ENCODE measurements around the gene TTLL4. TPM values are rescaled to one million over a fixed set of nuclear protein-coding genes. Genes with fewer than 3 reads are reported as not detected.

Gene TTLL4, protein sequence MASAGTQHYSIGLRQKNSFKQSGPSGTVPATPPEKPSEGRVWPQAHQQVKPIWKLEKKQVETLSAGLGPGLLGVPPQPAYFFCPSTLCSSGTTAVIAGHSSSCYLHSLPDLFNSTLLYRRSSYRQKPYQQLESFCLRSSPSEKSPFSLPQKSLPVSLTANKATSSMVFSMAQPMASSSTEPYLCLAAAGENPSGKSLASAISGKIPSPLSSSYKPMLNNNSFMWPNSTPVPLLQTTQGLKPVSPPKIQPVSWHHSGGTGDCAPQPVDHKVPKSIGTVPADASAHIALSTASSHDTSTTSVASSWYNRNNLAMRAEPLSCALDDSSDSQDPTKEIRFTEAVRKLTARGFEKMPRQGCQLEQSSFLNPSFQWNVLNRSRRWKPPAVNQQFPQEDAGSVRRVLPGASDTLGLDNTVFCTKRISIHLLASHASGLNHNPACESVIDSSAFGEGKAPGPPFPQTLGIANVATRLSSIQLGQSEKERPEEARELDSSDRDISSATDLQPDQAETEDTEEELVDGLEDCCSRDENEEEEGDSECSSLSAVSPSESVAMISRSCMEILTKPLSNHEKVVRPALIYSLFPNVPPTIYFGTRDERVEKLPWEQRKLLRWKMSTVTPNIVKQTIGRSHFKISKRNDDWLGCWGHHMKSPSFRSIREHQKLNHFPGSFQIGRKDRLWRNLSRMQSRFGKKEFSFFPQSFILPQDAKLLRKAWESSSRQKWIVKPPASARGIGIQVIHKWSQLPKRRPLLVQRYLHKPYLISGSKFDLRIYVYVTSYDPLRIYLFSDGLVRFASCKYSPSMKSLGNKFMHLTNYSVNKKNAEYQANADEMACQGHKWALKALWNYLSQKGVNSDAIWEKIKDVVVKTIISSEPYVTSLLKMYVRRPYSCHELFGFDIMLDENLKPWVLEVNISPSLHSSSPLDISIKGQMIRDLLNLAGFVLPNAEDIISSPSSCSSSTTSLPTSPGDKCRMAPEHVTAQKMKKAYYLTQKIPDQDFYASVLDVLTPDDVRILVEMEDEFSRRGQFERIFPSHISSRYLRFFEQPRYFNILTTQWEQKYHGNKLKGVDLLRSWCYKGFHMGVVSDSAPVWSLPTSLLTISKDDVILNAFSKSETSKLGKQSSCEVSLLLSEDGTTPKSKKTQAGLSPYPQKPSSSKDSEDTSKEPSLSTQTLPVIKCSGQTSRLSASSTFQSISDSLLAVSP
- 105 and 106 TPM in 2 replicates for total RNA-seq (2021; fragmentation: NEBNext Ultra II Directional; extraction: Animal tissue kit (Norgen Biotek cat#: 25700))
- 63.1 and 71.1 TPM in 2 replicates for polyA plus RNA-seq (2011; rRNA removed)
- 58.5 TPM for polyA plus RNA-seq (2011; cell fraction: cytosol; rRNA removed)
- 182 TPM for polyA plus RNA-seq (2011; cell fraction: nucleus; rRNA removed)
- polyA plus RNA-seq (2012, experiment 1 of 2): 57.4 to 72.2 TPM (median 64.9 TPM) in 4 replicates
- polyA plus RNA-seq (2012, experiment 2 of 2): 57.4 TPM
- 75.3 TPM for polyA plus RNA-seq (2013, experiment 1 of 2)
- polyA plus RNA-seq (2013, experiment 2 of 2): 71.8 TPM
- 159 and 164 TPM in 2 replicates for polyA minus RNA-seq (2011; rRNA and poly(A)+ RNA removed)
- polyA minus RNA-seq (2011; cell fraction: cytosol; rRNA and poly(A)+ RNA removed): 38.5 TPM
- polyA minus RNA-seq (2011; cell fraction: nucleus; rRNA and poly(A)+ RNA removed): 142 TPM
- long read RNA-seq, experiment 1, full-length matches to known transcripts: 7 of 49 reads
- long read RNA-seq, experiment 1, partial matches to known transcripts: 30 of 49 reads
- long read RNA-seq, experiment 1, other reads (novel, unspliced or antisense): 12 of 49 reads
- long read RNA-seq, experiment 2: 0 reads

DNA sequence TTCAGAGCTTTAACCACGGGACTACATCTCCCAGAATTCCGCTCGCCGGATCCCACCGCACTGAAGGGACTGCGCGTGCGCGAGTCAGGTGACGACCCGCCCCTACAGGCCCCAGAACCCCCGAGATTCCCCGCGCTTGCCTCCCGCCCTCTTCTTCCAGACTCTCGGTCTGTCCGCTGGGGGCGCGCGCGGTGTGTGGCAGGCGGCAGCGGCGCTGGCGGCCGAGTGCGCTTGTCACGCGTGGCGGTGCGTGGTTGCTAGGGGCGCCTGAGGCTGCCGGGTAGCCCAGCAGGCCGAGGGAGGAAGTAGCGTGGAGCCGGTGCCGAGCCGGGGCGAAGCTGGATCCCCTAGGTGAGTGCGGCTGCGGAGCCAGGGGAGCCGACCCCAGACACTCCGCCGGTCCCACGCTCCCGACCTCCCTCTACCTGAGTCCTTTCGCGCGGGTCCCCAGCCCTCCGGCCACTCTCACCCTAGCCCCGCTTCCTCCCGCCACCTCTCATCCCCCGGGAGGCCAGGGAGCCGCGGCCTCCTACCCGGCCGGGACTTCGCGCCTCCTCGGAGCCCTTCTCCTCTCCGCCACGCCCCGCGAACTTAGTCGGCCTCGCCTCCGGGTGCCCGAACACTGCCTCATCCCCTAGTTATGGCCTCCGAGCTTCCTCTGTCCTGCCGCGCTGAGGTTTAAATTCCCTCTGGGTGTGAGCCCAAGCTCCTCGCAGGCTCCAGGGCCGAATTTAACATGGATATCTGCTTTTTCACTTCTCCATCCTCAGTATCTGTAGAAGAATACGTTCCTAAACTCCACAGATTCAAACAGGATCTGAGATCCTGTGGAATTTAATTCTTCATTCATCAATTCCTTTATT, at the start of gene TTLL4:
TTLL4 (plus strand) TSS at position 149 of the 863 bp plus-strand sequence. CDS start 26,842 bp downstream, outside the sequence.
- peak within 1 kb of the TSS; percentile 87 for H2AFZ ChIP-seq (ENCODE audit: low read length)
- no peak within 1 kb of the TSS for H2BK12ac ChIP-seq (ENCODE audit: low read depth, low read length)
- no peak within 1 kb of the TSS for H3K23ac ChIP-seq (ENCODE audit: insufficient read length)
- H3K79me1 ChIP-seq (ENCODE audit: low read depth, low read length): peaks cover 7% of the 10 kb centered on the region; the same call in 1 of the 2 replicates
- peaks cover 0 to 4% (median 1%) of the 10 kb centered on the region in 4 experiments; a peak in 4 of 7 replicates for H3K4me1 ChIP-seq (replicated peaks in 1 of 4; ENCODE audit: control insufficient read depth in 3 of 4, insufficient read depth in 4 of 4, low read length in 3 of 4)
- peak within 1 kb of the TSS; percentile 63 for H3K56ac ChIP-seq (replicated peaks; ENCODE audit: insufficient read length, low read depth, low read length)
- no peak within 1 kb of the TSS for H2AK5ac ChIP-seq (ENCODE audit: low read depth, low read length)
- peak within 1 kb of the TSS; percentile 66; the same call in 1 of the 2 replicates for H2BK5ac ChIP-seq (ENCODE audit: low read depth, low read length)
- H3K4ac ChIP-seq (replicated peaks; ENCODE audit: insufficient read length, low read depth, low read length): no peak within 1 kb of the TSS
- peak within 1 kb of the TSS; percentile 62; the same call in 1 of the 2 replicates for H3K18ac ChIP-seq (ENCODE audit: extremely low read depth, low read length)
- ChIA-PET CTCF (ENCODE audit: partially characterized antibody) (interaction anchor here (0.6 to 2.7 kb wide), 14 partner anchors 8 to 137 kb away, joined by 3 to 17 read pairs (median 6); partner anchors contain the start of genes BCS1L, RNF25, STK36 and ZNF142), POLR2A (ENCODE audit: partially characterized antibody) (interaction anchor here (0.7 to 2.3 kb wide), 13 partner anchors 8 to 111 kb away, joined by 3 to 14 read pairs (median 3); partner anchors contain the start of genes BCS1L, RNF25, STK36 and ZNF142)
- H3K14ac ChIP-seq (ENCODE audit: insufficient read length): no peak within 1 kb of the TSS
- H2BK15ac ChIP-seq (ENCODE audit: low read length): peak within 1 kb of the TSS; percentile 4; the same call in 1 of the 2 replicates
- peak within 1 kb of the TSS; percentile 56 to 74 for H3K4me2 ChIP-seq (ENCODE audit: insufficient read depth in 1 of 2, low read depth in 2 of 2, low read length in 2 of 2)
- 1% methylated on average over 61 of the region's 74 CpGs; no CpG with 5 or more reads in 1 of the 2 experiments for WGBS, 2 experiments (ENCODE audit: extremely low coverage in 1 of 2, insufficient coverage in 1 of 2, insufficient read length in 1 of 2, insufficient replicate concordance in 2 of 2, low coverage in 1 of 2, low lambda C conversion rate in 2 of 2, missing lambda C conversion rate in 1 of 2)
- peaks cover 4 to 43% of the 10 kb centered on the region in 2 experiments for H3K79me2 ChIP-seq (ENCODE audit: control insufficient read depth in 1 of 2, insufficient read depth in 2 of 2, low read length in 2 of 2)
- H4K20me1 ChIP-seq (replicated peaks in 1 of 2; ENCODE audit: control insufficient read depth in 1 of 2, insufficient read depth in 2 of 2, low read length in 2 of 2): peaks cover 0 to 4% of the 10 kb centered on the region in 2 experiments
- peak within 1 kb of the TSS; percentile 84 for H4K5ac ChIP-seq (ENCODE audit: insufficient read length, low read depth, low read length)
- no peak within 1 kb of the TSS for H2BK20ac ChIP-seq (ENCODE audit: low read length)
- no peaks in the 10 kb centered on the region for H3K27me3 ChIP-seq (replicated peaks in 1 of 4; ENCODE audit: control insufficient read depth in 3 of 4, extremely low read depth in 1 of 4, insufficient read depth in 3 of 4, low read length in 3 of 4)
- peak within 1 kb of the TSS; percentile 83 for H4K8ac ChIP-seq (ENCODE audit: extremely low read depth, insufficient read depth, low read length)
- H3K36me3 ChIP-seq (ENCODE audit: control insufficient read depth in 2 of 4, insufficient read depth in 4 of 4, low read length in 3 of 4): peaks cover 0 to 3% (median 0%) of the 10 kb centered on the region in 4 experiments; a peak in 1 of 8 replicates
- peak within 1 kb of the TSS; percentile 85 to 90 (median 89) for H3K4me3 ChIP-seq (ENCODE audit: extremely low read depth in 1 of 4, insufficient read depth in 2 of 4, low read depth in 3 of 4, low read length in 4 of 4)
- H3K9me3 ChIP-seq (ENCODE audit: insufficient read depth in 2 of 2, low read depth in 1 of 2, low read length in 1 of 2): no peaks in the 10 kb centered on the region
- peak; percentile 77 to 98 for DNase-seq (ENCODE audit: low read depth in 1 of 2, low spot score in 2 of 2)
- H4K91ac ChIP-seq (replicated peaks; ENCODE audit: insufficient read length, low read length): no peak within 1 kb of the TSS
- FAIRE-seq: peak; percentile 13
- peak within 1 kb of the TSS; percentile 46; the same call in 1 of the 2 replicates for H3K27ac ChIP-seq (ENCODE audit: low read depth, low read length)
- peak within 1 kb of the TSS; percentile 46 to 79 (median 76) for H3K9ac ChIP-seq (replicated peaks in 1 of 4; ENCODE audit: extremely low read depth in 1 of 4, low read depth in 3 of 4, low read length in 3 of 4)
- H3K23me2 ChIP-seq (ENCODE audit: low read depth, low read length): 0 out of 2 replicates have a peak, but pooled peaks cover 2% of the 10 kb centered on the region
- no peak within 1 kb of the TSS for H2BK120ac ChIP-seq (replicated peaks; ENCODE audit: low read depth, low read length)
- TF ChIP-seq SP1 (IDR thresholded peaks at IDR 0.05; ENCODE audit: low read depth, low read length): no peak
- TF ChIP-seq JUND (IDR thresholded peaks at IDR 0.05; ENCODE audit: low read length): no peak

All from H1 (cell line).